ENCODE data around the gene LAMA3.

Gene LAMA3

DNA sequence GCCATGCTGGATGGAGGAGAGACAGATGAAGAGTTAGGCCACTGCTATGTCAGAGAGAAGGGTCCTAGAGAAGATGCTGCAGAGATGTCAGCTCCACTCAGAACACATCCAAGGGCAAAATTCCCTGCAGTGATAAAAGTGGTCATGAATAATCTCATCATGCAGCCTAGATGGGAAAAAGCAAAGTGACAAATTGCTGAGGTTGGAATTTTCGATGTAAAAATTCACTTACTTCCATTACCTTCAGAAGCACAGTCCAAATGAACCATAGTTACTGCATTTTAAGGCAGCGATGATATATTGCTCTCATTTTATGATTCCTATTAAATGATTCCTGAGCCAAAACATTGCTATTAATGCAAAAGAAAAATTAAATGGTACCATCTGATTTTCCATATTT is 43.0 kb upstream of the LAMA3 start:
- DNase-seq (ENCODE audit: low spot score) = no peak
- TF ChIP-seq, protein P1, sequence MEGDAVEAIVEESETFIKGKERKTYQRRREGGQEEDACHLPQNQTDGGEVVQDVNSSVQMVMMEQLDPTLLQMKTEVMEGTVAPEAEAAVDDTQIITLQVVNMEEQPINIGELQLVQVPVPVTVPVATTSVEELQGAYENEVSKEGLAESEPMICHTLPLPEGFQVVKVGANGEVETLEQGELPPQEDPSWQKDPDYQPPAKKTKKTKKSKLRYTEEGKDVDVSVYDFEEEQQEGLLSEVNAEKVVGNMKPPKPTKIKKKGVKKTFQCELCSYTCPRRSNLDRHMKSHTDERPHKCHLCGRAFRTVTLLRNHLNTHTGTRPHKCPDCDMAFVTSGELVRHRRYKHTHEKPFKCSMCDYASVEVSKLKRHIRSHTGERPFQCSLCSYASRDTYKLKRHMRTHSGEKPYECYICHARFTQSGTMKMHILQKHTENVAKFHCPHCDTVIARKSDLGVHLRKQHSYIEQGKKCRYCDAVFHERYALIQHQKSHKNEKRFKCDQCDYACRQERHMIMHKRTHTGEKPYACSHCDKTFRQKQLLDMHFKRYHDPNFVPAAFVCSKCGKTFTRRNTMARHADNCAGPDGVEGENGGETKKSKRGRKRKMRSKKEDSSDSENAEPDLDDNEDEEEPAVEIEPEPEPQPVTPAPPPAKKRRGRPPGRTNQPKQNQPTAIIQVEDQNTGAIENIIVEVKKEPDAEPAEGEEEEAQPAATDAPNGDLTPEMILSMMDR (IDR thresholded peaks at IDR 0.05; ENCODE audit: borderline replicate concordance, control extremely low read depth, extremely low read depth, insufficient read depth, missing control alignments) = no peak
- in situ Hi-C loops (cut with MboI; ENCODE audit: low sequenced_read_pairs, unreplicated experiment) = no loop called here

DNA sequence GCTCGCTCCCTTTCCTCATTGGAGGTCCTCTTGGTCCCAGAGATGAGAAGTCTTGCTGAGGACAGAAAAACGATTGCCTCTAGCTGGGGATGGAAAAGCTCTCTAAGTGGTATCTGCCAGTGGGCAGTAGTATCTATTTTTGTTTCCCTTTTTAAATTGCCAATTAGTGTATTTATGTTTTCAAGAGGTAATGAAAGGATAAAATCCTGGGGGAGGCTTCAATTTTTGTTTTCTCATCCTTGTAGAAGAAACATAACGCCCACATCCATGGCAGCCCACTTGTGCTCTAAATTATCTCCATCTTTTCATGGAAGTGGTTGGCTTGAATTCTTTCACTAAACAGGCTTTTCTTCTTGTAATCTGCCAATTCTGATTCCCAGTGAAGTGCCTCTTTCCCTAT is 40.8 kb upstream of the LAMA3 start:
- no peak for DNase-seq (ENCODE audit: low spot score)
- in situ Hi-C loops (cut with MboI; ENCODE audit: low sequenced_read_pairs, unreplicated experiment) = no loop called here
- TF ChIP-seq, protein P1 (IDR thresholded peaks at IDR 0.05; ENCODE audit: borderline replicate concordance, control extremely low read depth, extremely low read depth, insufficient read depth, missing control alignments) = no peak

DNA sequence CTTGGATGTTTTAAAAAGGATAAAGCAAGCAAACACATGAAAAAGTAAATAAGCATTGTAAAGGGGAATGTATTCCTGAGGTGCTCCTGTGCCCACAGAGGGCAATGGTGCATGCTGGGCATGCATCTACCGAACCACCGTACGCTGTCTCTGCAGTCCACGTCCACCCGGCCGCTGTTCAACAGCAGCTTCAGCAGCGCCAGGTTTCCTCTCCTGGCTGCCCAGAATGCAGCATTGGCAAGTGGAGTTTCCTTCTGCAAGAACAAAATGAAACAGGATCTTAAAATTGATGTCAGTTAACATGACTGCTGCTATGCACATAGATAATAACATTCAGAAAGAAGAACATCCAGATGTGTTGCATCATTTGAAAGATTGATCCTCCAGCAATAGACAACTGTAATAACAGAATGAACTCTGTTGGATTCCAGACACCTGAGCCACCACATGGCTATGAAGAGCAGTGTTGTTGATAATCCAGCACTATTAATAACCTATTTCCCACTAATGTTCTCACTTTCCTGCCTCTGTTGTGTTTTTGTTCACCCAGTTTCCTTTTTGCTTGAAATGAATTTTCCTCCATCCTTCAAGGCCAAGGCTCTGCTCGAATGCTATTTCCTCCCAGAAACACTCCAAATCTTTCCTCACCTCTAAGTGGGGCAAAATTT is 40.2 kb upstream of the LAMA3 start:
- TF ChIP-seq, protein P1 (IDR thresholded peaks at IDR 0.05; ENCODE audit: borderline replicate concordance, control extremely low read depth, extremely low read depth, insufficient read depth, missing control alignments) = no peak
- in situ Hi-C loops (cut with MboI; ENCODE audit: low sequenced_read_pairs, unreplicated experiment) = no loop called here
- DNase-seq (ENCODE audit: low spot score) = no peak

DNA sequence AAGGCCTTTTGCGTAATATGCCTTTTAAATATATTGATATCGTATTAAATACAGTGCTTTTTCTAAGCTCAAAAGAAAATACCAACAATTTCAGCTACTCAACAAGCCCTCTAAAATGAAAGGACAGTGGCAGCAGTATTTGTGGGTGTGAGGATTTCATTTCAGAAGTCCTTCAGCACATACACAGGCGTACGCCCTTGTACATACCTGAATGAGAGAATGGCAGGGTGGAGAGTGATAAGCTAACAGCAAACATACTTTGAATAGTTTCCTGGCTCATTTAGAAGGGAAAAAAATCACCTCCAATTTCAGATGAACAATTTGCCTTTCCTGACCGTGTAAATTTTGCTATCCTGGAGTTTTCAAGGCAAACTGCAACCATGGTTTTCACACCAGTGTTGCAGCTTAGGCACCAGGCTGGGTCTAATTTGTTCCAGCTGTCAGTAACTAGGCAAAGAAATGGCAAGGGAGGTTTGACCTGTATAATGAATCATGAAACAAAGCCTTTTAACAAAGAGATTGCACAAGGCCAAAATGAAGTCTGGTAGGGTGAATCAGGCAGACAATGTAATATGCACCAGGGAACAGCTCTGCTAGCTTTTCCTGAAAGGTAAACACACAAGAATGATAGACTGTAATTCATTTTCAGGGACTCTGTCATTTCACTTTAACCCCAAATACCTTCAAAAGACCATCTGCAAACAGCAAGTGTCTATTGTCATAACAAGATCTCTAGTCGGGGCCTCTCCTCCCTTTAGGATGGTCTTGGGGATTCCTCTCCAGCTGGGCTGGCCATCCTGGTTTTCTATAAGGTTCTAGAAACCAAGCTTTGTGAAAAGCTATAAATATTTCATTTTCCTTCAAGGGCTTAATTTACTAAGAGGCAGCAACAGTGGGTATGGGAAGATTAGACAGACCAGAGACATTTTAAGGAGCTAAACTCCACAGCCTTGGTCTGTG is 38.0 kb upstream of the LAMA3 start:
- TF ChIP-seq, protein P1 (IDR thresholded peaks at IDR 0.05; ENCODE audit: borderline replicate concordance, control extremely low read depth, extremely low read depth, insufficient read depth, missing control alignments) = no peak
- in situ Hi-C loops (cut with MboI; ENCODE audit: low sequenced_read_pairs, unreplicated experiment) = no loop called here
- DNase-seq (ENCODE audit: low spot score) = no peak

DNA sequence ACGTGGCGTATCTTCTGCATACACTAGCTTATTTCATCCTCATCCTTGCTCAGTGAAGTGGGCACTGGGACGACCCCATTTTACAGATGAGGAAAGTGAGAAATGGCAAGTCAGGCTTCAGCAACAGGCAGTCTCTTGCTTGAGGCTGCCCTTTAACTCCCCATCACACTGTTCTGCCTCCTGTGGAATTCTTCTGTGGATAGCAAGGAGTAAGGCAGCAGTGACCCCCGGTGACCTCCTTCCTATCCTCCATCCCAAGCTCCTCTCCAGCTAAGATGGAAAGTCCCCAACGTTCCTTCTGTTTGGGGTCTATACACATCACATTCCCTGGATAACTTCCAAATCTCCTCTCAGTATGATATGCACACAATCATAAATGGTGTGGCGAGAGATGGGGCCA is 37.0 kb upstream of the LAMA3 start:
- no peak for DNase-seq (ENCODE audit: low spot score)
- in situ Hi-C loops (cut with MboI; ENCODE audit: low sequenced_read_pairs, unreplicated experiment) = no loop called here
- TF ChIP-seq, protein P1 (IDR thresholded peaks at IDR 0.05; ENCODE audit: borderline replicate concordance, control extremely low read depth, extremely low read depth, insufficient read depth, missing control alignments) = no peak

DNA sequence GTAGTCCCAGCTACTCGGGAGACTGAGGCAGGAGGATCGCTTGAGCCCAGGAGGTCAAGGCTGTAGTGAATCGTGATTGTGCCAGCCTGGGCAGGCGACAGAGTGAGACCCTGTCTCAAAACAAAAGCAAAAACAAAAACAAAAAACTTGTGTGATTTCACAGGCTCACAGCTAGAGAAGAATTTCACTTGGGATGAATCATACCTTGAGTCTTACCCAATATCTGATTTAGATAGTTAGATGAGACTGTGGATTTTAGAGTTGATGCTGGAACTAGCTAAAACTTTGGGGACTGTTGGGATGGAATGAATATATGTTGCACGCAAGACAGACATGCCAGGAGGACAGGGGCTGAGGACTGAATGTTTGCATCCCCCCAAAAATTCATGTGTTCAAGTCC is 31.0 kb upstream of the LAMA3 start:
- in situ Hi-C loops (cut with MboI; ENCODE audit: low sequenced_read_pairs, unreplicated experiment) = no loop called here
- DNase-seq (ENCODE audit: low spot score) = no peak
- TF ChIP-seq, protein P1 (IDR thresholded peaks at IDR 0.05; ENCODE audit: borderline replicate concordance, control extremely low read depth, extremely low read depth, insufficient read depth, missing control alignments) = no peak
